Activated B cell treated with CpG ODN at 0.5 μM for 24 hours (primary cell): ENCODE results near the gene TFRC. TPM values are rescaled to one million over a fixed set of nuclear protein-coding genes. Genes with fewer than 3 reads are reported as not detected.
"Not testable (repeated sequence)": the region's sequence is repeated elsewhere in the genome, so short reads cannot be mapped to it uniquely, and the experiment has no call there.

Experiments used
- ATAC-seq: fragments of 200-7000 bp; cut with Tn5 transposase; one replicate; pipeline ENCODE4 v1.10.0; 2021; ENCODE audit warnings: low read depth, mild to moderate bottlenecking, moderate library complexity
- CTCF ChIA-PET: fragments of 350-600 bp; sonication (Branson Sonifier 250); formaldehyde crosslinking; loops from one replicate; lab custom pipeline; 2021; ENCODE audit warnings: antibody characterized with exemption; lab: Charles Lee
- POLR2A ChIA-PET: fragments of 350-600 bp; sonication (Branson Sonifier 250); formaldehyde crosslinking; loops from one replicate; lab custom pipeline; 2021; ENCODE audit warnings: antibody characterized with exemption; lab: Charles Lee
- DNase-seq: peaks from one replicate; pipeline ENCODE4 v3.0.0; 2022
- H3K27ac Mint-ChIP-seq: one replicate; pipeline ENCODE4 v1.8.0; 2020; ENCODE audit warnings: mixed read lengths
- H3K27me3 Mint-ChIP-seq: one replicate; pipeline ENCODE4 v1.8.0; 2021; ENCODE audit warnings: mixed read lengths
- H3K36me3 Mint-ChIP-seq: one replicate; pipeline ENCODE4 v1.8.0; 2021; ENCODE audit warnings: low read depth, mixed read lengths
- H3K4me1 Mint-ChIP-seq: one replicate; pipeline ENCODE4 v1.8.0; 2021; ENCODE audit warnings: mixed read lengths
- H3K4me3 Mint-ChIP-seq: one replicate; pipeline ENCODE4 v1.8.0; 2020; ENCODE audit warnings: mild to moderate bottlenecking, mixed read lengths
- H3K9me3 Mint-ChIP-seq: one replicate; pipeline ENCODE4 v1.8.0; 2020; ENCODE audit warnings: mixed read lengths
- intact Hi-C: fragments of 100-400 bp; cut with micrococcal nuclease; formaldehyde crosslinking; loops from one replicate; pipeline ENCODE4 v1.15.1; 2024
- total RNA-seq: library from RNA; stranded (reverse); gene quantifications from 2 replicates; pipeline ENCODE4 v1.2.3, GENCODE V29; 2022
- TF ChIP-seq, protein P1 (sequence below): fragments of 200-600 bp; IDR thresholded peaks from one replicate; pipeline ENCODE4 v1.8.0; 2022; ENCODE audit warnings: antibody characterized with exemption, mild to moderate bottlenecking

The TFRC gene
- total RNA-seq, 1 donor from 2014 or later = 290 TPM

DNA sequence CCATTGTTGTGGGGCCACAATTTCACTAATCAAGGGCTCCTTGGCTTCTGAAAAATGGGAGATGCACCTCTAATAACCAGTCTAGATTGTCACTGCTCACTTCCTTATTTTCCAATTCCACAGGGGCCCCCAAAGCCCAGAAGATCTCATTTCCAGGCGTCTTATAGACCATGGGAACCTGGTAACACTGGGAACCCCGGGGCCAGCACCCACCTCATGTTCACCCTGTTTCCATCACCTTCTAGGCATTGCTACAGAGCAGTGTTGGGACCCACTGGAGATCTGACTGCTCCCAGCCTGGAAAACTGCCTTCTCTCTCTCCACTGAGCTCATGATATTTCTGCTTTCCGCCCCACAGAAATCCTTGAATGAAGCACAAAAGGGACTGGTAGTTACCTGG is 61.5 kb downstream of the TFRC start:
- CTCF ChIA-PET = no interaction called here
- TF ChIP-seq, protein P1, sequence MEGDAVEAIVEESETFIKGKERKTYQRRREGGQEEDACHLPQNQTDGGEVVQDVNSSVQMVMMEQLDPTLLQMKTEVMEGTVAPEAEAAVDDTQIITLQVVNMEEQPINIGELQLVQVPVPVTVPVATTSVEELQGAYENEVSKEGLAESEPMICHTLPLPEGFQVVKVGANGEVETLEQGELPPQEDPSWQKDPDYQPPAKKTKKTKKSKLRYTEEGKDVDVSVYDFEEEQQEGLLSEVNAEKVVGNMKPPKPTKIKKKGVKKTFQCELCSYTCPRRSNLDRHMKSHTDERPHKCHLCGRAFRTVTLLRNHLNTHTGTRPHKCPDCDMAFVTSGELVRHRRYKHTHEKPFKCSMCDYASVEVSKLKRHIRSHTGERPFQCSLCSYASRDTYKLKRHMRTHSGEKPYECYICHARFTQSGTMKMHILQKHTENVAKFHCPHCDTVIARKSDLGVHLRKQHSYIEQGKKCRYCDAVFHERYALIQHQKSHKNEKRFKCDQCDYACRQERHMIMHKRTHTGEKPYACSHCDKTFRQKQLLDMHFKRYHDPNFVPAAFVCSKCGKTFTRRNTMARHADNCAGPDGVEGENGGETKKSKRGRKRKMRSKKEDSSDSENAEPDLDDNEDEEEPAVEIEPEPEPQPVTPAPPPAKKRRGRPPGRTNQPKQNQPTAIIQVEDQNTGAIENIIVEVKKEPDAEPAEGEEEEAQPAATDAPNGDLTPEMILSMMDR = no peak
- Mint-ChIP-seq H3K4me1 (no peaks in the 10 kb centered on the region), H3K36me3 (no peaks in the 10 kb centered on the region), H3K9me3 (no peaks in the 10 kb centered on the region), H3K27ac (no peak overlapping the region), H3K27me3 (peaks cover 4% of the 10 kb centered on the region), H3K4me3 (no peak overlapping the region)
- DNase-seq (no peak), ATAC-seq (no peak)
- intact Hi-C loops = loop anchor here (2.0 kb wide), 1 partner anchor 176 kb away; no protein-coding TSS in a partner anchor
- POLR2A ChIA-PET = no interaction called here

DNA sequence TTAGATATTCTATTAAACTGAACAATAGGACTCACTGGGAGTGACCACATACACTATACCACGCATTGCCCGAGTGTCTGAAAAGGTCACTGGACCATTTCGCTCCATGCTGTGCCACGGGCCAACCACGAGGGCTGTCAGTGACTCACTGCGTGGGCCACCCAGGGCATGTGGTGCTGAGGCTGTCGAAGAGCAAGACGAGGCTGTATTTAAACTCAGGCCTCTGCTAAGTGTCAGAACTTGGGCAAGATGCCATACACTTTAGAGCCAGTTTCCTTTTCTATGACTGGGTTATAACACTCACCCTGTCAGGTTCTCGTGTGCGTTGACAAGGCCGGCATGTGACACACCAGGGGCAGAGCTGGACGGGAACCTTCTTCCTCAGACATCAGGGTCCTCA is 62.3 kb downstream of the TFRC start:
- H3K9me3 Mint-ChIP-seq, H3K4me3 Mint-ChIP-seq, DNase-seq, H3K36me3 Mint-ChIP-seq, CTCF ChIA-PET, ATAC-seq, H3K4me1 Mint-ChIP-seq, H3K27ac Mint-ChIP-seq, POLR2A ChIA-PET, H3K27me3 Mint-ChIP-seq, intact Hi-C loops: not testable (repeated sequence)

DNA sequence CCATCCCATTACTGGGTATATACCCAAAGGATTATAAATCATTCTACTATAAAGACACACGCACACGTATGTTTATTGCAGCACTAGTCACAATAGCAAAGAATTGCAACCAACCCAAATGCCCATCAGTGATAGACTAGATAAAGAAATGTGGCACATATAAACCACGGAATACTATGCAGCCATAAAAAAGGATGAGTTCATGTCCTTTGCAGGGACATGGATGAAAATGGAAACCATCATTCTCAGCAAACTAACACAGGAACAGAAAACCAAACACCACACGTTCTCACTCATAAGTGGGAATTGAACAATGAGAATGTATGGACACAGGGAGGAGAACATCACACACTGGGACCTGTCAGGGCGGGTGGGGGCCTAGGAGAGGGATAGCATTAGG is 63.7 kb downstream of the TFRC start:
- H3K9me3 Mint-ChIP-seq, DNase-seq, H3K36me3 Mint-ChIP-seq, H3K4me1 Mint-ChIP-seq, intact Hi-C loops, H3K4me3 Mint-ChIP-seq, H3K27me3 Mint-ChIP-seq, ATAC-seq, POLR2A ChIA-PET, H3K27ac Mint-ChIP-seq, CTCF ChIA-PET: not testable (repeated sequence)

DNA sequence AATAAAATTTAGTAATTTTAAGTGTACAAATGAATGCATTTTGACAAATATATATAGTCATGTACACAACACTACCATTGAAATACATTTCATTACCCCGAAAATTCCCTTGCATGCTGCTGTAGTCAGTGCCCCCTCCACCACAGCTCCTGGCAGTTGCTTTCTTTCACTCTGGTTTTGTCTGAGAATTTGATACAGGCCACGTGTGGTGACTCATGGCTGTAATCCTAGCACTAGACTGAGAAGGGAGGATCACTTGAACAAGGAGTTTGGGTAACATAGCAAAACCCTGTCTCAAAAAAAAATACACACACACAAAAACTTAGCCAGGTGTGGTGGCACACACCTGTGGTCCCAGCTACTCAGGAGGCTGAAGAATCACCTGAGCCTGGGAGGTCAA is 65.4 kb downstream of the TFRC start:
- H3K27ac Mint-ChIP-seq = no peak overlapping the region
- ATAC-seq = no peak
- intact Hi-C loops = no loop called here
- H3K36me3 Mint-ChIP-seq = no peaks in the 10 kb centered on the region
- DNase-seq = no peak
- H3K4me1 Mint-ChIP-seq = no peaks in the 10 kb centered on the region
- no peak overlapping the region for H3K4me3 Mint-ChIP-seq
- ChIA-PET CTCF (no interaction called here), POLR2A (no interaction called here)
- H3K27me3 Mint-ChIP-seq = peaks cover 4% of the 10 kb centered on the region
- TF ChIP-seq, protein P1 = no peak
- H3K9me3 Mint-ChIP-seq = no peaks in the 10 kb centered on the region

DNA sequence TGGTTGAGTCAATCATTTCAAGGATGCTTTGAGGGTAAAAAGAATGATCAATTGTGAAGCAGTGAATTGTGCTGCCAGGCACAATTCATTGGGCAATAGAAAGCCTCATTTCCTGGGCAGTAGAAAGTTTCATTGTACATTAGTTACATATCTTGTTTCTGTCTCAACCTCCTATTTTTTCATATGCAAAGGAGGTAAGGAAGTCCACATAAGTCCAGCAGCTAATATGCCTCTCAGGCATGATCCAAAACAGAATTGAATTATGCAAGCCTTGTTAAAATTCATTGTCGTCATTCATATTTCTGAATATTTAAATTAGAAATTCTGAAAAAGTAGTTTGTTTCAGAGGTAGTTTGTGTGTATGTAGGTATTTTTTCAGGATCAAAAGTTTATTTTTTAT is 65.8 kb downstream of the TFRC start:
- DNase-seq = no peak
- intact Hi-C loops = no loop called here
- Mint-ChIP-seq H3K27ac (no peak overlapping the region), H3K4me1 (no peaks in the 10 kb centered on the region), H3K27me3 (peaks cover 7% of the 10 kb centered on the region), H3K9me3 (no peaks in the 10 kb centered on the region), H3K36me3 (no peaks in the 10 kb centered on the region), H3K4me3 (no peak overlapping the region)
- CTCF ChIA-PET = no interaction called here
- TF ChIP-seq, protein P1 = no peak
- no peak for ATAC-seq
- POLR2A ChIA-PET = no interaction called here

DNA sequence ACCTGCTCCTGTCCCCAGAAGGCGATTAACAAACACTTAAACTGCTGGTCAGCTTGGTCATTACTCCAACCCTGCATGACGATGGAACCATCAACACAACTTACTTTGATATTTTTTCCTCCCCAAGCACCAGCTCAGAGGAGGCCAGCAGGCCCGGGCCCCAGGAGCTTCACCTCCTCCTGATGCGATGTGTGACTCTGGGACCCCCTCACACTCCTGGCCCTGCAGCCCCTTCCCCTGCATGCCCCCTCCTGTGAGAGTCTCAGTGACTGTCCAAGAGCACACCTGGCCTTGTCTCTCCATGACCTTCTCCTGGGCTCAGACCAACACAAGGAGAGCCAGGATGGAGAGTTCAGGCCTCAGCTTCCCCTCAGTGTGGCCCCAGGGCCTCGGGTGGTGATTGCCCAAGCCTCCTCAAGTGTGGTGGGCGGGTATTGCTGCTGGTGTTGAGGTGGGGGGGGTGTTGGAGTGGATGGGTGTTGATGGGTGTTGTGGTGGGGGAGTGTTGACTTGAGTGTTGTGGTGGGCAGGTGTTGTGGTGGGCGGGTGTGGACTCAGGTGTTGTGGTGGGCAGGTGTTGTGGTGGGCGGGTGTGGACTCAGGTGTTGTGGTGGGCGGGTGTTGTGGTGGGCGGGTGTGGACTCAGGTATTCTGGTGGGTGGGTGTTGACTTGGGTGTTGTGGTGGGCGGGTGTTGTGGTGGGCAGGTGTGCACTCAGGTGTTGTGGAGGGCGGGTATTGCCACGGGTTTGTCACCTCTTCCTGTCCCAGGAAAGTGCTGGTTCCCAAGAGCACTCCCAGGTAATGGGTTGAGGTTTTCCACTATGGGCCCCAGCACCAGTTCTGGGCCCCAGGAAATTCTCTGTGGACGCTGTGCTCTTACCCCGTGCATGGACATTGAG is 68.1 kb downstream of the TFRC start:
- Mint-ChIP-seq H3K9me3 (no peaks in the 10 kb centered on the region), H3K4me3 (no peak overlapping the region), H3K4me1 (no peaks in the 10 kb centered on the region), H3K27me3 (peaks cover 16% of the 10 kb centered on the region), H3K36me3 (no peaks in the 10 kb centered on the region), H3K27ac (no peak overlapping the region)
- TF ChIP-seq, protein P1 = no peak
- intact Hi-C loops = no loop called here
- ChIA-PET CTCF (no interaction called here), POLR2A (no interaction called here)
- ATAC-seq (no peak), DNase-seq (no peak)
